Endothelial cell of umbilical vein (primary cell): ENCODE results near the gene HES1. TPM values are rescaled to one million over a fixed set of nuclear protein-coding genes. Genes with fewer than 3 reads are reported as not detected.

Experiments
- BruUV-seq: library from RNA; stranded (reverse); fragments of 400-500 nt; replicated peaks from 2 replicates; lab custom pipeline; 2021; lab: Mats Ljungman, UMichigan
- CTCF ChIA-PET: fragments of 300-600, 350-600 bp; sonication (Branson Sonifier 250); formaldehyde crosslinking; loops from one replicate; lab custom pipeline; 2021; ENCODE audit warnings: antibody characterized with exemption, inconsistent platforms; lab: Charles Lee
- POLR2A ChIA-PET: fragments of 300-600, 350-600 bp; sonication (Branson Sonifier 250); formaldehyde crosslinking; loops from one replicate; lab custom pipeline; 2021; ENCODE audit warnings: antibody characterized with exemption, inconsistent platforms; lab: Charles Lee
- DNase-seq: peaks from one replicate; pipeline ENCODE4 v3.0.0-alpha.2; 2011; ENCODE audit warnings: low read depth, low spot score
- FAIRE-seq: peaks from 2 replicates; lab custom pipeline; 2011; peaks lifted over from hg19 to GRCh38; lab: Jason Lieb, UNC
- H2AFZ ChIP-seq: 2 replicates; pipeline ENCODE4 v1.6.0; 2012; ENCODE audit warnings: low read depth, low read length, control low read depth, inconsistent platforms
- H3K27ac ChIP-seq: 2 replicates; pipeline ENCODE4 v1.5.1; 2011; ENCODE audit warnings: low read depth, mild to moderate bottlenecking, control low read depth, low read length, moderate library complexity; ENCODE audit not compliant: insufficient read depth
- H3K27me3 ChIP-seq, 2 experiments: 2 replicates each; pipeline versions ENCODE4 v1.6.0 to v1.6.1; 2011; ENCODE audit warnings: low read length in 2 of 2, mixed read lengths in 1 of 2; ENCODE audit not compliant: control insufficient read depth in 2 of 2, insufficient read depth in 2 of 2
- H3K36me3 ChIP-seq, 2 experiments: 2 replicates in 1 of 2; 3 replicates in 1 of 2; pipeline ENCODE4 v1.5.1; 2011; ENCODE audit warnings: low read length in 2 of 2, mild to moderate bottlenecking in 1 of 2, moderate library complexity in 1 of 2; ENCODE audit not compliant: control insufficient read depth in 2 of 2, insufficient read depth in 2 of 2; ENCODE audit errors: extremely low read depth in 1 of 2
- H3K4me1 ChIP-seq: 3 replicates; pipeline ENCODE4 v1.5.1; 2011; ENCODE audit warnings: mild to moderate bottlenecking, low read length; ENCODE audit not compliant: control insufficient read depth, insufficient read depth; ENCODE audit errors: extremely low read depth
- H3K4me2 ChIP-seq: 2 replicates; pipeline ENCODE4 v1.6.1; 2011; ENCODE audit warnings: low read length, control low read depth, mixed read lengths; ENCODE audit not compliant: insufficient read depth
- H3K4me3 ChIP-seq, 3 experiments: fragments of 200-600 bp in 1 of 3; sonication (generic), shearing (Covaris generic) in 1 of 3; replicated peaks in 1 of 3; 2 replicates each; pipeline ENCODE4 v1.5.1; 2011 to 2016; ENCODE audit warnings: control low read depth in 3 of 3, low read length in 3 of 3, mild to moderate bottlenecking in 2 of 3, inconsistent platforms in 1 of 3, low read depth in 1 of 3, moderate library complexity in 1 of 3; ENCODE audit not compliant: insufficient read depth in 1 of 3
- H3K79me2 ChIP-seq: 2 replicates; pipeline ENCODE4 v1.6.0; 2012; ENCODE audit warnings: low read length, inconsistent platforms; ENCODE audit not compliant: control insufficient read depth, insufficient read depth
- H3K9ac ChIP-seq: replicated peaks from 2 replicates; pipeline ENCODE3; 2011; ENCODE audit warnings: low read length, control low read depth; ENCODE audit not compliant: insufficient read depth; ENCODE audit errors: extremely low read depth
- H3K9me1 ChIP-seq: replicated peaks from 3 replicates; pipeline ENCODE4 v1.6.0; 2011; ENCODE audit warnings: mild to moderate bottlenecking, low read length; ENCODE audit not compliant: control insufficient read depth, insufficient read depth; ENCODE audit errors: extremely low read depth
- H3K9me3 ChIP-seq: replicated peaks from 2 replicates; pipeline ENCODE4 v1.5.1; 2012; ENCODE audit warnings: low read length, inconsistent platforms; ENCODE audit not compliant: control insufficient read depth, insufficient read depth
- H4K20me1 ChIP-seq: replicated peaks from 2 replicates; pipeline ENCODE3; 2011; ENCODE audit warnings: mild to moderate bottlenecking, low read length; ENCODE audit not compliant: control insufficient read depth, insufficient read depth; ENCODE audit errors: extremely low read depth
- CTCF ChIP-seq, 2 donors: IDR thresholded peaks; 1 replicate in 1 of 2; 2 replicates in 1 of 2; pipeline ENCODE4 v1.5.1; 2011; ENCODE audit warnings: low read length in 2 of 2, mild to moderate bottlenecking in 2 of 2, moderate library complexity in 2 of 2, control low read depth in 1 of 2, inconsistent platforms in 1 of 2, low read depth in 1 of 2; ENCODE audit not compliant: insufficient read depth in 1 of 2; ENCODE audit errors: extremely low read depth in 1 of 2
- EZH2 ChIP-seq: IDR thresholded peaks from 2 replicates; pipeline ENCODE4 v1.6.1; 2012; ENCODE audit warnings: borderline replicate concordance, low read depth, mild to moderate bottlenecking, moderate library complexity, low read length, inconsistent platforms; ENCODE audit not compliant: severe bottlenecking
- FOS ChIP-seq: IDR thresholded peaks from 2 replicates; pipeline ENCODE4 v1.6.1; 2011; ENCODE audit warnings: mild to moderate bottlenecking, low read length, moderate library complexity, borderline replicate concordance; ENCODE audit not compliant: insufficient read depth
- GATA2 ChIP-seq: IDR thresholded peaks from 2 replicates; pipeline ENCODE4 v1.7.0; 2011; ENCODE audit warnings: low read depth, mild to moderate bottlenecking, moderate library complexity, mixed read lengths, low read length; ENCODE audit not compliant: insufficient read length, insufficient read depth
- JUN ChIP-seq: IDR thresholded peaks from 2 replicates; pipeline ENCODE4 v1.6.1; 2011; ENCODE audit warnings: borderline replicate concordance, low read depth; ENCODE audit not compliant: insufficient read length, insufficient read depth
- MAX ChIP-seq: IDR thresholded peaks from 2 replicates; pipeline ENCODE4 v1.6.1; 2011; ENCODE audit not compliant: insufficient read depth, insufficient read length
- MYC ChIP-seq: IDR thresholded peaks from one replicate; pipeline ENCODE4 v1.6.1; 2011; ENCODE audit warnings: mild to moderate bottlenecking, low read depth, low read length
- POLR2A ChIP-seq: IDR thresholded peaks from 2 replicates; pipeline ENCODE4 v1.6.1; 2012; ENCODE audit warnings: low read depth, mild to moderate bottlenecking, control low read depth, low read length
- POLR2AphosphoS5 ChIP-seq: IDR thresholded peaks from 2 replicates; pipeline ENCODE4 v1.6.1; 2012; ENCODE audit warnings: low read depth, mild to moderate bottlenecking, control low read depth, low read length, moderate library complexity; ENCODE audit not compliant: insufficient read depth
- dilution Hi-C: fragments of 300-500 bp; cut with MboI; formaldehyde crosslinking; loops from one replicate; pipeline ENCODE4 v1.15.0; 2019; ENCODE audit warnings: low sequenced_read_pairs; ENCODE audit not compliant: extremely low pct_ligation_motif_present
- intact Hi-C: fragments of 100-400 bp; cut with micrococcal nuclease; formaldehyde crosslinking; loops from one replicate; pipeline ENCODE4 v1.10.0; 2022
- polyA plus RNA-seq, 4 experiments: library from polyadenylated mRNA; depleted of rRNA in 3 of 4; stranded (reverse) in 3 of 4; unstranded in 1 of 4; fragments of >200 nt; gene quantifications; 2 replicates each; pipeline versions ENCODE4 v1.2.1 to v1.2.3, GENCODE V29; 2011 to 2012; ENCODE audit warnings: missing spikeins in 1 of 4
- total RNA-seq: library from RNA; stranded (reverse); gene quantifications from 2 replicates; pipeline ENCODE4 v1.2.3, GENCODE V29; 2021

The HES1 gene
- total and polyA plus RNA-seq, 2 donors (not counting 3 experiments of a cell fraction or from before 2014, with no cell fraction given) = 42.0 to 210 TPM

DNA sequence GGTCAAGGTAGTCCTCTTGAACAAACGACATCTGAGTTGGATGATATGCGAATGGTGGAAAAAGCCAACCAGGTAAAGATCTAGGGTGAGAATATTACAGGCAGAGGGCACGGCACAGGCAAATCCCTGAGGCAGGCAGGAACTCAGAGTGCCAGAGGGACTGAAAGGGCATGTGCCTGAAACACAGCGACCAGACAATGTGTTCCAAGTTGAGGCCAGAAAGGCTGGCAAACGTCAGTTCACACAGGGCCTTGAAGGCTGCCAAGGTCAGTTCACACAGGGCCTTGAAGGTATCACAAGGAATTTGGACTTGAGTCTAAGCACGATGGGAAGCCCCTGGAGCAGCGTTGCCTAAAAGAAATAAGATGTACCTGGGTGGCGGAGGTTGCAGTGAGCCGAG lies 20.1 kb downstream of the HES1 start:
- Histone ChIP-seq H3K4me2 (no peak overlapping the region), H4K20me1 (no peaks in the 10 kb centered on the region), H3K27me3 (peaks cover 0 to 9% of the 10 kb centered on the region in 2 experiments), H2AFZ (no peak overlapping the region), H3K27ac (no peak overlapping the region), H3K9me3 (no peaks in the 10 kb centered on the region), H3K9me1 (no peaks in the 10 kb centered on the region), H3K4me1 (no peaks in the 10 kb centered on the region), H3K36me3 (no peaks in the 10 kb centered on the region), H3K79me2 (no peaks in the 10 kb centered on the region), H3K9ac (no peak overlapping the region), H3K4me3 (no peak overlapping the region)
- TF ChIP-seq EZH2 (no peak), JUN (no peak)
- BruUV-seq = no TSS peak
- CTCF ChIA-PET = no interaction called here
- FAIRE-seq (no peak), DNase-seq (no peak)
- intact Hi-C loops (no loop called here), dilution Hi-C loops (no loop called here)
- POLR2A ChIA-PET = no interaction called here

DNA sequence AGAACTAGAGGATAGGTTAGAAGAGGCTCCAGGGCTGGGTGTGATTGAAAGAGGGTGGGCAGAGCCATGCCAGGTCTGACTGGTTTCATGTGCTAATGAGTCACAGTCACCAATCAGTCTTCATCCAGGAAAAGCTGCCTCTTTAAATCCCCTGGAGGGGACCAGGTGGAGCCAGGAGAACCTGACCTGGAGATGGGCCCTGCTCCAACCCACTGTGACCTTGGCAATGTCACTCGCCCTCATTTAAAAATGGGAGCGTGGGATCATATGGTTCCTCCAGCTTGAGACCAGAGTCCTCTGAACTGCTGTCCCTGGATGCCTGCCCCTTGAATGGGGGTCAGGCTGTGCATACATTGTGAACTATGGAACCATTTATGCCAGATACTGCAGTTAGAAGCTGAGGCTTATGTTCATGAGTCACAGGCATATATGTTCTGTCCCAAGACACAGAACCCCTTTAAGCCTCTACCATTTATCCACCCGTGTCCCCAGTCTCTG lies 23.0 kb downstream of the HES1 start:
- Histone ChIP-seq H3K9ac (no peak overlapping the region), H3K4me2 (no peak overlapping the region), H3K4me1 (no peaks in the 10 kb centered on the region), H3K79me2 (no peaks in the 10 kb centered on the region), H3K27ac (no peak overlapping the region), H4K20me1 (no peaks in the 10 kb centered on the region), H3K27me3 (peaks cover 13 to 22% of the 10 kb centered on the region in 2 experiments), H3K9me3 (no peaks in the 10 kb centered on the region), H3K9me1 (no peaks in the 10 kb centered on the region), H2AFZ (no peak overlapping the region), H3K36me3 (no peaks in the 10 kb centered on the region), H3K4me3 (no peak overlapping the region)
- no peak for FAIRE-seq
- dilution Hi-C loops (no loop called here), intact Hi-C loops (no loop called here)
- BruUV-seq = no TSS peak
- ChIA-PET CTCF (interaction anchor here (1.4 to 2.3 kb wide), 3 partner anchors 8 to 156 kb away, joined by 4 to 7 read pairs (median 5); no protein-coding TSS in a partner anchor), POLR2A (no interaction called here)
- no peak for TF ChIP-seq GATA2
- TF ChIP-seq MAX = no peak
- TF ChIP-seq FOS = no peak
- no peak for TF ChIP-seq POLR2AphosphoS5
- no peak for TF ChIP-seq POLR2A
- TF ChIP-seq MYC = no peak
- no peak for TF ChIP-seq EZH2
- TF ChIP-seq CTCF (IDR thresholded peaks at IDR 0.05; ENCODE audit: extremely low read depth in 1 of 2, insufficient read depth in 1 of 2, low read depth in 1 of 2, low read length in 2 of 2) = no peak
- TF ChIP-seq JUN = no peak
- DNase-seq = no peak
